Activated CD4-positive, alpha-beta T cell treated with anti-CD3 and anti-CD28 coated beads, Interleukin-2, Interleukin-6, amounts not matched to agents 100 ng/mL and 50 ng/mL, durations not matched to agents 16 hours and 8 hours (primary cell): Measurements from ENCODE around the gene PCCA.
A peak's percentile ranks its signal among the peaks of the same experiment; 100 is the strongest.
"Not testable (repeated sequence)": the region's sequence is repeated elsewhere in the genome, so short reads cannot be mapped to it uniquely, and the experiment has no call there.

Experiments
- DNase-seq: peaks from one replicate; pipeline ENCODE4 v3.0.0-alpha.2; 2020

Gene PCCA

DNA sequence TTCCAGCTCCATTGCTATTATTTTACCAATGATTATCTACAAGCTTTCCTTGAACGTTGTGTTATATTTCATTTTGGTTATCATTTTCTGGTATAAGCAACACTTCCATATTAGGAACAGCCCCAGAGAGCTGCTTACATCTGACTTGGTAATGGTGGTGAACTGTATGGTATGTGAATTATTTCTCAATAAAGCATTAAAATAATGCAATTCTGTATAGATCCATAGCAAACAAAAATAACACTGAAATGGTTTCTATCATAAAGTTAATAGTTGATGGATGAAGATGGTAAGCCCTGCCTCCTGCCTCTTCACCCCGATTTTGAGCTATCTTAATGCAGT is 472.2 kb downstream of the PCCA start:
- no peak for DNase-seq

- DNase-seq, result no peak
These were observed 472.8 kb downstream of the PCCA start for GRCh38 chr13:100561599-100562204.

- no peak for DNase-seq
These were observed 474.9 kb downstream of the PCCA start for GRCh38 chr13:100563779-100564178.

- no peak for DNase-seq
These were observed 475.7 kb downstream of the PCCA start for GRCh38 chr13:100564444-100565223.

GRCh38 chr13:100565286-100565685 is 476.4 kb downstream of the PCCA start:
- DNase-seq, result no peak

- no peak for DNase-seq
These were observed 477.6 kb downstream of the PCCA start for GRCh38 chr13:100566543-100566942.

DNA sequence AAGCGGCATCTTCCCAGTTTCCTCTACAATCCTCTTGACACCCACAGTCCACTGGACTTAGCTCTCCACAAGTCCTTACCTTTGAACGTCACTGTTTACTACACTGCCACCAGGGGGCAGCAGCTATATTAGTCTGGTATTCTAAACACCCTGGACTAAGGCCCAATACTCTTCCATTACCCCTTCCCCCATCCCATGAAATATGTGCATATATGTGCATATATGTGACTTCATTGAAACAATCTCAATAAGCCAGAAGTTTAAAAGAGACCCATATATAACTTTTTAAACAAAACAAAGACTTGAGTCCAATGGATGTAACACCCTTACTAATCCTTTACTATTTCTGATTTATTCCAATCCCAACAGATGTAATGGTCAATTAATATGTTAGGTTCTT is 484.2 kb downstream of the PCCA start:
- DNase-seq, result peak; percentile 77

GRCh38 chr13:100577239-100577638 is 488.3 kb downstream of the PCCA start:
- DNase-seq, result not testable (repeated sequence)
